Dermis blood vessel endothelial cell (primary cell): ENCODE measurements around the gene KERA. TPM values are rescaled to one million over a fixed set of nuclear protein-coding genes. Genes with fewer than 3 reads are reported as not detected.

Experiments
- DNase-seq: peaks from one replicate; pipeline ENCODE4 v3.0.0; 2010
- total RNA-seq: library from RNA; depleted of rRNA; stranded (reverse); fragments of >200 nt; gene quantifications from 2 replicates; pipeline ENCODE4 v1.2.3, GENCODE V29; 2014

Gene KERA
- total RNA-seq, 1 donor from 2014 or later, result not detected

DNA sequence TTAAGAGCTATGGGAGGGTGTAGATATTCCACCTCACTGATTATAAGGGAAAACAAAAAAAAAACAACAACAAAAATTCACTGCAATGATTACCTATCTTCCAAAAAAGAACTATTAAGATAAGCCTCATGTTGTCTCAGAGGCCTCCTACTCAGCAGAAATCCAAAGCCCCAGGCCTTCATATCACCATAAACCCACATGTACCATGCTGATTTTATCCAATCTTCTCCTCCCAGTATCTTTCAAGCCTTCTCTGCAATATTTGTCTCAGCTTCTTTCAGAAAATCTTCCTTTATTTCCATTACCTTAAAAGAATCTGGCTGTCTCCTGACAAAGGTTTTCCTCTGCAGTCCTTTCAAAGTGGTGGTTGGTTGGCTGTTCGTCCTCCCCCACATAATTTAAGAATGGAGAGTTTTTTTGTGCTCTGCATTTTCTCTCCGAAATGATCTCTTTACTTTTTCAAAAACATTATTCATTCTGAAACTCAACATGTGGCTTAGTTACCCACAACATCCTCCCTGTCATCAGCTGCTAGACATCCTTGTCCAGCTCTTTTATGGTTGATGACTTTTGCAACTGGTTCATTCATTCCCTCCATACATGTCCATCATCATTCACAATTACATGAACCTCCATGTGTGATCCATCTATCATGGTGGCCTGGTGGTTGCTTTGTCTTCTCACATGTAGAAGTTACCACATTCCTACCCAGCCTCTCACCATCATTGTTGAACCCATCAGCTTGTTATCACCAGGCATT, 50.1 kb downstream of the KERA start:
- no peak for DNase-seq

DNA sequence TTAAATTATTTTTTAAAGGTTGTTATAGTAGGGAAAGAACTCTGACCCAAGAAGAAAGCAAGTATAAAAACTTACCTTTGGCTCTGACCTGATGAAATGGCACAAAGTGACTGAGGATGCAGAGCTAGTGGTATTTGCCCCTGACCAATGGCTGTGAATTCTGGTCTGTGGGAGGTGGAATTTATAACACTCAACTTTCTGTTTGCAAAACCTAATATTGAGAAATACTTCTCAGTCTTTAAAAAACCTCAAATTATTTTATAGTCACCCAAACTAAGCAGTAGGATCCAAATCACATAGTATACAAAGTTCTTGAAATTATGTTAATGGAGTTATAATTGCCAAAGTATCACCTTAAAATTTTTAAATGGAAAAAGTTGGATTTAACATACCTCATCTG, 53.0 kb downstream of the KERA start, which contains the start of gene EPYC:
Gene EPYC, minus strand, starts transcription at position 101 of the 400 bp plus-strand sequence. CDS start 2,407 bp downstream, outside the sequence.
- DNase-seq, result no peak

GRCh38 chr12:91003737-91004136, 54.1 kb downstream of the KERA start:
- no peak for DNase-seq

DNA sequence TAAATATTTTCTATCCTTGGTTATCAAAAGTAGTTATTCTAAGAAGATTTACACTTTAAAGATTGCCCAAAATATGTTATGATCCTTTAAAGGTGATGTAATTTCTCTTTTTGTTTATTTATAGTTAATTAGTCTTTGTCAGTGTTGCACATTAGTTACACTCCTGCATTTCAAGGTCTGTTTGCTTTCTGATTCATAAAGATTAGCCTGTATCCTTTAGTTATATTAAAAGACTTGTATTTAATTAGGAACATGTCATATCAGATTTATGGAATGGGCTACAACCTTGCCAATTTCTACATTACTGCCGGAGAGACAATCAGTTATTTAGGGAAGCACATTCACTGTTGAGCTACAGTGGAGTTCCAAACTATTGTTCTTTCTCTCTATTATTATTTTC, 56.5 kb downstream of the KERA start:
- no peak for DNase-seq

Other genes starting within 250 kb of the KERA start
- not detected in 2 replicates for gene CCER1, start 102.8 kb downstream of the KERA start, total RNA-seq
- gene EPYC, start 53.1 kb downstream of the KERA start, total RNA-seq, result not detected in 2 replicates
- under 0.01 and 0.65 TPM in 2 replicates for gene LUM, start 53.5 kb upstream of the KERA start, total RNA-seq
- gene DCN, start 124.8 kb upstream of the KERA start, total RNA-seq, result 4.3 and 35.6 TPM in 2 replicates